Measurements from ENCODE around the gene DUSP8. TPM values are rescaled to one million over a fixed set of nuclear protein-coding genes. Genes with fewer than 3 reads are reported as not detected.

The DUSP8 gene
- total and polyA plus RNA-seq, 9 of the 15 experiments (the other 6 are each of a cell fraction or from before 2014, with no cell fraction given), result 0.14 to 2.0 (median 0.86) TPM; not detected in 2

DNA sequence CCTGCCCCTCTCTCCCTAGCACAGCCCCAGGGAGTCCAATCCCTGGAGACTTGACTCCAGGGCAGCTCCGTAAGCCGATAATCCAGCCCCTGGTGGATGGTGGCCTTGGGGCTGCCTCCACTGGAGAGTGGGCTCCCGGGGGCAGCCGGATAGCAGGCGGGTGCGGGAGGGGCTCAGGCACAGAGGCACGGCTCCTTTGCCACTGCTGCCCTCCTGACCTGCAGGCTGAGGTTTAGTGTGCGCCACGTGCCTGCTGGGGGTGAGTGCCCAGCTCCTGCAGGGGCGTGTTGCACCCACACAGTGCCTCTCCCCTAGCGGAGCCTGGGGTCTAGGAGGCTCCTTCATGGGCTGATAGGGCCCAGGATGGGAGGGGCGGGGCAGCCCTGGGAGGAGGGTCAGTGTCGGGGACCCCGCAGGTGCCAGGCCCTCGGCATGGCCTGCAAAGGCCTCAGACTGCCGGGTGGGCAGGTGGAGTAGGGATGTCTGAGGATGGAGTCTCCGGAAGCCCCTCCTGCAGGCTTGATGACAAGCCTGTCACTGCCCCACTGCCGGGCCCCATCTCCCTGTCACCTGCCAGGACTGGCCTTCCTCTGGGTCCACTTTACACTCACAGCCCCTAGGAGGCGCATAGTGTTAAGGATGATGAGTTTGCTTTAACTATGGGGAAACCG lies 5.6 kb downstream of the DUSP8 start:
- Histone ChIP-seq H3K9me3 (replicated peaks; ENCODE audit: control insufficient read depth, insufficient read depth, low read depth, low read length) (no peaks in the 10 kb centered on the region), H2AFZ (ENCODE audit: low read depth, low read length) (no peak overlapping the region), H3K4me3 (no peak overlapping the region), H3K27ac (ENCODE audit: extremely low read depth, low read depth, low read length) (no peak overlapping the region), H3K4me2 (ENCODE audit: insufficient read depth, low read length) (no peak overlapping the region), H3K27me3 (ENCODE audit: control insufficient read depth in 2 of 2, insufficient read depth in 2 of 2, low read length in 2 of 2) (peaks cover 0 to 27% of the 10 kb centered on the region in 2 experiments; a peak in 2 of 5 replicates), H3K9ac (ENCODE audit: insufficient read depth in 1 of 2, low read depth in 2 of 2, low read length in 2 of 2) (no peak overlapping the region), H3K79me2 (ENCODE audit: control insufficient read depth, insufficient read depth, low read length) (no peaks in the 10 kb centered on the region), H3K9me1 (ENCODE audit: control insufficient read depth, insufficient read depth, low read length) (peaks cover 3% of the 10 kb centered on the region), H4K20me1 (replicated peaks; ENCODE audit: control insufficient read depth, insufficient read depth, low read length) (peaks cover 64% of the 10 kb centered on the region), H3K36me3 (ENCODE audit: control insufficient read depth, insufficient read depth, low read length) (no peaks in the 10 kb centered on the region), H3K4me1 (replicated peaks in 1 of 2; ENCODE audit: control insufficient read depth in 2 of 2, insufficient read depth in 2 of 2, low read length in 2 of 2) (peaks cover 0 to 53% of the 10 kb centered on the region in 2 experiments; a peak in 3 of 5 replicates)
- FAIRE-seq (no peak), ATAC-seq (peak; percentile 58), DNase-seq (ENCODE audit: extremely low read depth in 1 of 4, low spot score in 3 of 4) (peak in 1 of 4 experiments; percentile 38)
- ChIA-PET POLR2A (interaction anchor here (0.6 to 1.6 kb wide), 5 partner anchors 8 to 253 kb away, joined by 3 to 5 read pairs (median 4); no protein-coding TSS in a partner anchor), CTCF (ENCODE audit: low intra/inter-chr PET ratio) (no interaction called here)
- TF ChIP-seq ZNF263 (CRISPR knock-in tag; IDR thresholded peaks at IDR 0.05; ENCODE audit: borderline replicate concordance), result no peak
- no peak for TF ChIP-seq ZNF445 (CRISPR knock-in tag; IDR thresholded peaks at IDR 0.05; ENCODE audit: low read depth)
- no peak for TF ChIP-seq FOXM1 (IDR thresholded peaks at IDR 0.05; ENCODE audit: low read depth)
- TF ChIP-seq FOXM1 (CRISPR knock-in tag; IDR thresholded peaks at IDR 0.05; ENCODE audit: low read depth), result no peak
- no peak for TF ChIP-seq DMBX1 (CRISPR knock-in tag; IDR thresholded peaks at IDR 0.05; ENCODE audit: borderline replicate concordance)
- TF ChIP-seq, protein P1, sequence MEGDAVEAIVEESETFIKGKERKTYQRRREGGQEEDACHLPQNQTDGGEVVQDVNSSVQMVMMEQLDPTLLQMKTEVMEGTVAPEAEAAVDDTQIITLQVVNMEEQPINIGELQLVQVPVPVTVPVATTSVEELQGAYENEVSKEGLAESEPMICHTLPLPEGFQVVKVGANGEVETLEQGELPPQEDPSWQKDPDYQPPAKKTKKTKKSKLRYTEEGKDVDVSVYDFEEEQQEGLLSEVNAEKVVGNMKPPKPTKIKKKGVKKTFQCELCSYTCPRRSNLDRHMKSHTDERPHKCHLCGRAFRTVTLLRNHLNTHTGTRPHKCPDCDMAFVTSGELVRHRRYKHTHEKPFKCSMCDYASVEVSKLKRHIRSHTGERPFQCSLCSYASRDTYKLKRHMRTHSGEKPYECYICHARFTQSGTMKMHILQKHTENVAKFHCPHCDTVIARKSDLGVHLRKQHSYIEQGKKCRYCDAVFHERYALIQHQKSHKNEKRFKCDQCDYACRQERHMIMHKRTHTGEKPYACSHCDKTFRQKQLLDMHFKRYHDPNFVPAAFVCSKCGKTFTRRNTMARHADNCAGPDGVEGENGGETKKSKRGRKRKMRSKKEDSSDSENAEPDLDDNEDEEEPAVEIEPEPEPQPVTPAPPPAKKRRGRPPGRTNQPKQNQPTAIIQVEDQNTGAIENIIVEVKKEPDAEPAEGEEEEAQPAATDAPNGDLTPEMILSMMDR (IDR thresholded peaks at IDR 0.05 in 2 of 3, conservative IDR thresholded peaks at IDR 0.05 in 1 of 3; ENCODE audit: insufficient read depth in 2 of 3, low read depth in 1 of 3, low read length in 3 of 3), result peak in 2 of 3 experiments; percentile 51 to 72; a peak in 4 of 6 replicates
- TF ChIP-seq, protein P2, sequence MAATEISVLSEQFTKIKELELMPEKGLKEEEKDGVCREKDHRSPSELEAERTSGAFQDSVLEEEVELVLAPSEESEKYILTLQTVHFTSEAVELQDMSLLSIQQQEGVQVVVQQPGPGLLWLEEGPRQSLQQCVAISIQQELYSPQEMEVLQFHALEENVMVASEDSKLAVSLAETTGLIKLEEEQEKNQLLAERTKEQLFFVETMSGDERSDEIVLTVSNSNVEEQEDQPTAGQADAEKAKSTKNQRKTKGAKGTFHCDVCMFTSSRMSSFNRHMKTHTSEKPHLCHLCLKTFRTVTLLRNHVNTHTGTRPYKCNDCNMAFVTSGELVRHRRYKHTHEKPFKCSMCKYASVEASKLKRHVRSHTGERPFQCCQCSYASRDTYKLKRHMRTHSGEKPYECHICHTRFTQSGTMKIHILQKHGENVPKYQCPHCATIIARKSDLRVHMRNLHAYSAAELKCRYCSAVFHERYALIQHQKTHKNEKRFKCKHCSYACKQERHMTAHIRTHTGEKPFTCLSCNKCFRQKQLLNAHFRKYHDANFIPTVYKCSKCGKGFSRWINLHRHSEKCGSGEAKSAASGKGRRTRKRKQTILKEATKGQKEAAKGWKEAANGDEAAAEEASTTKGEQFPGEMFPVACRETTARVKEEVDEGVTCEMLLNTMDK (IDR thresholded peaks at IDR 0.05; ENCODE audit: borderline replicate concordance, insufficient read depth, low read depth, low read length, poor library complexity, severe bottlenecking), result peak; percentile 67
- no peak for TF ChIP-seq STAT5B (CRISPR knock-in tag; IDR thresholded peaks at IDR 0.05)
- TF ChIP-seq RNF2 (IDR thresholded peaks at IDR 0.05), result no peak
- no peak for TF ChIP-seq ZNF165 (CRISPR knock-in tag; IDR thresholded peaks at IDR 0.05; ENCODE audit: borderline replicate concordance)
- TF ChIP-seq, protein P3, sequence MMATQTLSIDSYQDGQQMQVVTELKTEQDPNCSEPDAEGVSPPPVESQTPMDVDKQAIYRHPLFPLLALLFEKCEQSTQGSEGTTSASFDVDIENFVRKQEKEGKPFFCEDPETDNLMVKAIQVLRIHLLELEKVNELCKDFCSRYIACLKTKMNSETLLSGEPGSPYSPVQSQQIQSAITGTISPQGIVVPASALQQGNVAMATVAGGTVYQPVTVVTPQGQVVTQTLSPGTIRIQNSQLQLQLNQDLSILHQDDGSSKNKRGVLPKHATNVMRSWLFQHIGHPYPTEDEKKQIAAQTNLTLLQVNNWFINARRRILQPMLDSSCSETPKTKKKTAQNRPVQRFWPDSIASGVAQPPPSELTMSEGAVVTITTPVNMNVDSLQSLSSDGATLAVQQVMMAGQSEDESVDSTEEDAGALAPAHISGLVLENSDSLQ (IDR thresholded peaks at IDR 0.05), result 0 out of 2 replicates have a peak, but pooled peaks have one; percentile 14
- TF ChIP-seq ZNF384 (IDR thresholded peaks at IDR 0.05; ENCODE audit: low read depth, low read length), result no peak
- TF ChIP-seq, protein P4, sequence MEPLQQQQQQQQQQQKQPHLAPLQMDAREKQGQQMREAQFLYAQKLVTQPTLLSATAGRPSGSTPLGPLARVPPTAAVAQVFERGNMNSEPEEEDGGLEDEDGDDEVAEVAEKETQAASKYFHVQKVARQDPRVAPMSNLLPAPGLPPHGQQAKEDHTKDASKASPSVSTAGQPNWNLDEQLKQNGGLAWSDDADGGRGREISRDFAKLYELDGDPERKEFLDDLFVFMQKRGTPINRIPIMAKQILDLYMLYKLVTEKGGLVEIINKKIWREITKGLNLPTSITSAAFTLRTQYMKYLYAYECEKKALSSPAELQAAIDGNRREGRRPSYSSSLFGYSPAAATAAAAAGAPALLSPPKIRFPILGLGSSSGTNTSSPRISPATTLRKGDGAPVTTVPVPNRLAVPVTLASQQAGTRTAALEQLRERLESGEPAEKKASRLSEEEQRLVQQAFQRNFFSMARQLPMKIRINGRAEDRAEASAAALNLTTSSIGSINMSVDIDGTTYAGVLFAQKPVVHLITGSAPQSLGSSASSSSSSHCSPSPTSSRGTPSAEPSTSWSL (CRISPR knock-in tag; IDR thresholded peaks at IDR 0.05; ENCODE audit: borderline replicate concordance), result no peak
- intact Hi-C loops (cut with micrococcal nuclease) (no loop called here), in situ Hi-C loops (cut with MboI) (no loop called here)
- WGBS (ENCODE audit: insufficient coverage, low coverage, missing lambda C conversion rate), result 7% methylated on average over 18 of the region's 20 CpGs
- BruUV-seq (replicated peaks), result no TSS peak
